Measurements from ENCODE around the gene PLA2G2F. TPM values are rescaled to one million over a fixed set of nuclear protein-coding genes. Genes with fewer than 3 reads are reported as not detected.

PLA2G2F gene
- total and polyA plus RNA-seq, 10 of the 15 experiments (the other 5 are each of a cell fraction or from before 2014, with no cell fraction given) = 0.03 TPM; not detected in 9

GRCh38 chr1:20102875-20103274 is 36.2 kb upstream of the PLA2G2F start:
- intact Hi-C loops (cut with micrococcal nuclease; ENCODE audit: unreplicated experiment) (no loop called here), in situ Hi-C loops (cut with MboI) (no loop called here)
- H3K9me3 ChIP-seq (replicated peaks; ENCODE audit: control insufficient read depth, insufficient read depth, low read length) = no peaks in the 10 kb centered on the region
- TF ChIP-seq BCL3 (IDR thresholded peaks at IDR 0.05; ENCODE audit: borderline replicate concordance, insufficient read depth, low read depth, low read length, poor library complexity, severe bottlenecking) (no peak), GATAD2B (conservative IDR thresholded peaks at IDR 0.05; ENCODE audit: low read depth) (no peak), TCF7 (IDR thresholded peaks at IDR 0.05; ENCODE audit: borderline replicate concordance) (no peak), CHD2 (IDR thresholded peaks at IDR 0.05; ENCODE audit: borderline replicate concordance, low read depth, low read length) (no peak), CREB1 (IDR thresholded peaks at IDR 0.05; ENCODE audit: low read depth) (no peak), PAX5 (IDR thresholded peaks at IDR 0.05; ENCODE audit: borderline replicate concordance, low read depth, low read length) (no peak), ATF7 (IDR thresholded peaks at IDR 0.05; ENCODE audit: low read depth) (no peak), CHD1 (IDR thresholded peaks at IDR 0.05; ENCODE audit: low read depth, low read length) (no peak), STAT3 (IDR thresholded peaks at IDR 0.05; ENCODE audit: low read depth, low read length) (no peak), BHLHE40 (IDR thresholded peaks at IDR 0.05; ENCODE audit: borderline replicate concordance in 1 of 2, low read depth in 2 of 2, low read length in 1 of 2) (no peak), FOXK2 (IDR thresholded peaks at IDR 0.05) (no peak), POLR2A (IDR thresholded peaks at IDR 0.05; ENCODE audit: low read depth, low read length) (no peak), PBX3 (IDR thresholded peaks at IDR 0.05; ENCODE audit: insufficient replicate concordance, low read depth, low read length) (no peak), RBBP5 (conservative IDR thresholded peaks at IDR 0.05) (no peak), SMAD1 (IDR thresholded peaks at IDR 0.05; ENCODE audit: low read depth, partially characterized antibody) (no peak), LARP7 (IDR thresholded peaks at IDR 0.05) (no peak), ESRRA (IDR thresholded peaks at IDR 0.05; ENCODE audit: low read length) (no peak), SMAD5 (IDR thresholded peaks at IDR 0.05; ENCODE audit: low read depth) (no peak), HDAC6 (IDR thresholded peaks at IDR 0.05; ENCODE audit: unreplicated experiment) (no peak)
- no TSS peak for BruUV-seq (replicated peaks)
- WGBS (ENCODE audit: insufficient coverage, insufficient replicate concordance, low lambda C conversion rate, missing lambda C conversion rate) = 0% methylated on average over 1 of the region's 1 CpG
- DNase-seq (ENCODE audit: low read depth, low spot score) = no peak
- ChIA-PET SMC1A (ENCODE audit: uncharacterized antibody, unreplicated experiment) (interaction anchor here (0.7 to 2.7 kb wide), 3 partner anchors 23 to 622 kb away, joined by 4 to 35 read pairs (median 12); no protein-coding TSS in a partner anchor), RAD21 (ENCODE audit: unreplicated experiment) (interaction anchor here (1.8 to 7.0 kb wide), 2 partner anchors 44 to 49 kb away, joined by 9 to 91 read pairs; no protein-coding TSS in a partner anchor), CTCF (interaction anchor here (1.0 to 8.9 kb wide), 5 partner anchors 11 to 387 kb away, joined by 3 to 181 read pairs (median 10); no protein-coding TSS in a partner anchor), POLR2A (no interaction called here)
- H3K4me3 ChIP-seq = no peak overlapping the region
- ATAC-seq = no peak
- H3K36me3 ChIP-seq (ENCODE audit: control insufficient read depth in 2 of 2, insufficient read depth in 2 of 2, low read length in 1 of 2) = no peaks in the 10 kb centered on the region
- H3K4me1 ChIP-seq (ENCODE audit: control insufficient read depth, insufficient read depth, low read length) = no peaks in the 10 kb centered on the region
- H3K79me2 ChIP-seq (ENCODE audit: control insufficient read depth, insufficient read depth, low read length) = no peaks in the 10 kb centered on the region
- no peaks in the 10 kb centered on the region for H3K27me3 ChIP-seq (replicated peaks in 1 of 2; ENCODE audit: control insufficient read depth in 2 of 2, insufficient read depth in 2 of 2, low read length in 1 of 2)
- no peak overlapping the region for H3K27ac ChIP-seq (ENCODE audit: control insufficient read depth, insufficient read depth)
- H3K4me2 ChIP-seq (ENCODE audit: control insufficient read depth, insufficient read depth) = no peak overlapping the region
- H4K20me1 ChIP-seq (ENCODE audit: control insufficient read depth, insufficient read depth) = no peaks in the 10 kb centered on the region
- no peak for FAIRE-seq
- no peak overlapping the region for H2AFZ ChIP-seq (ENCODE audit: control insufficient read depth, low read depth, low read length)
- H3K9ac ChIP-seq (ENCODE audit: control insufficient read depth, insufficient read depth, low read length) = no peak overlapping the region

Measured in GM12878 (cell line).